NK-92 (cell line): ENCODE data around the gene SLC66A1.
"Not testable (repeated sequence)": the region's sequence is repeated elsewhere in the genome, so short reads cannot be mapped to it uniquely, and the experiment has no call there.

ENCODE experiments used
- DNase-seq: peaks from one replicate; lab custom pipeline; 2025; ENCODE audit not compliant: unreplicated experiment; lab: John Stamatoyannopoulos, UW

Gene SLC66A1

GRCh38 chr1:19311931-19312781, at the start of gene SLC66A1, which contains the start of gene AKR7A2:
Gene SLC66A1 (plus strand): TSS chr1:19312326. CDS start chr1:19317678, 5,352 bp downstream.
Gene AKR7A2 (minus strand): TSS chr1:19312144. CDS start chr1:19312124, 20 bp downstream.
- DNase-seq: no peak

DNA sequence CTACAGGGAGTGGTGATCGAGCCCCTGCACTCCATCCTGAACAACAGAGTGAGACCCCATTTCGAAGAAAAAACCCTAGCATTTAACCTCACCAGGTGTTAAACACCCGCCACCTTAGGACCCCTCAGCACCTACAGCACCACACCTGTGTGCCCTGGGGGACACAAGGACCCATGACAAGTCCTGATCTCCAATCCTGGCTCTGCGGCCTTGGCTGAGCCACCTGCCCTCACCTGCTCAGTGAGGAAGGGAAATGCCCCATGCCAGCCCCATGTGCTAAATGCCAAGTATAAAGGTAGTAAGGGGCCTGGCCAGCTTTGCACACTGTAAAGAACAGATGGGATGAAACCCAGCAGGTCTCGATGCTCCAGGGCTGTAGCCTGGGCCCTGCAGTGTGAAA, 49.4 kb upstream of the SLC66A1 start:
- no peak for DNase-seq

DNA sequence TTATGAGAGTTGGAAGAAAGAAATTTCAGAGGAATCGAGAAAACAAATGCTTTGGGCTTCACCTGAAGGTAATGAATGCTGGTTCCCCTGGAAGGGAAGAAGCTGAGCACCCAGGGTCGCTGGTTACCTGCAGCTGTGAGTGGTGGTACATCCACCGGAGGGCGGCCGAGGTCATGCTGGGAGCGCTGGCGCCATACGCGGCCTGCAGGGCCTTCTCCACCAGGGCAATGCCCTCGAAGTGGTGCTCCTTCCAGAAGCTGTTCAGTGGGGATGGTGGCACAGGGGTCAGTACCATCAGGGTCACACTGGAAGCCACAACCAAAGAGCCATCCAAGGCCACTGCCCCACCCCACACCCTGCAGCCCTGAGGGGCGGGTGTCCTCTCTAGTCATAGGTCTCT, 43.7 kb upstream of the SLC66A1 start:
- no peak for DNase-seq

DNA sequence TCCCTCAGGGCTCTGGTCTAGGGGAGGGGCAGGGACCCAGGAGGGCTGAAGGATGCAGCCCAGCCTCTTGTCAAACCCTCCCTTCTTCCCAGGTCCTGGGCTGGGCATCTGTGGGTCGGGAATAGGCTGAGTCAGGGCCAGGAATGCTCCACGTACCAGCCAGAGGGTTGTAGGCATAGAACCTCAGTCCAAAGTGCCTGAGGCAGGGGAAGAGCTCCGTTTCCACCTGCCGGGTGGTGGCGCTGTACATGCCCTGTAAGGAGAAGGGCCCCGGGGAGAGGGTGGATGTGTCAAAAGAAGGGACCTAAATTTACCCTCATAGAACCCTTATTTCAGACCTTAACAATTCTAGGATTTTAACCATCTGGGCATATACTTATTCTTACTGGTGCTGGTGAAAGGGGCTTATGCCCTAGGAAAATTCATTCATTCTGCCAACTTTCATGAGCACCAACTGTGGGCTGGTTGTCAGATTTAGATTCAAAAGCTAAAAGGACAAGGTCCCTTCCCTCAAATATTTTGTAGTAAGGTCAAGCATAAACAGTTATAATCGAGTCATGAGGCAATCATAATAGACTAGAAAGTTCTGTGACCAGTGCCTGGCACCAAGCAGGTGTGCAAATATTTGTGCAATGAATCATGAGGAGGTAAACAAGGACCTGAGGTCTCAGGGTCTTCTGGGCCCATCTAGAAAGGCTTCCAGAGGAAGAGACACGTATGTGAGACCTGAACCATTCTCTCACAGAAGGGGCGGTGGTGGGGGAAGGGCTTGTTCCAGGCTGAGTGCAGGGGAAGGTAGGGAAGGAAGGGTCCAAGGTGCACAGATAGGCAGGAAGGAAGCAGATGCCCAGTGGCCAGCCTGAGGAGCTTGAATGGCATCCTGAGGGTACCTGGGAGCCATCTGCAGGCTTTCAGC, 42.4 kb upstream of the SLC66A1 start:
- not testable (repeated sequence) for DNase-seq

- not testable (repeated sequence) for DNase-seq
Observed at GRCh38 chr1:19270343-19270730, 41.8 kb upstream of the SLC66A1 start.

DNA sequence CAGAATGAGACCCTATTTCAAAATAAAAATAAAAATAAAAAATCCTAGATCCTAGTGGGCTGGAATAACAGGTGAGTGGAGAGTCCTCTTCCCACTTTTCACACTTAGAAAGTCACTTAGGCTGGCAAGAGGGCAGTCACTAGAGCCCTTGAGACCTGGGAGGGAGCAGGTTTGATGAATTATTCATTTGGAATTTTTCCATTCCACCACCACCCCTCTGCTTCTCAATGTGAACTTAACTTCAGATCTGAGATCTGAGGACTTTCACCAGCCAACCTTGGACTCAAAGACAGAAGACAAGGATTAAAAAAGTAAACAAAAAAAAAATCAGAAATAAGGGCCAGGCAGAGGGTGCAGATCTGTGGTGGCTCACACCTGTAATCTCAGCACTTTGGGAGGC, 40.1 kb upstream of the SLC66A1 start:
- no peak for DNase-seq

GRCh38 chr1:19273106-19273843, 38.9 kb upstream of the SLC66A1 start:
- DNase-seq: no peak

- DNase-seq: not testable (repeated sequence)
Observed at GRCh38 chr1:19273844-19274531, 38.1 kb upstream of the SLC66A1 start.

- no peak for DNase-seq
Observed at GRCh38 chr1:19274636-19275035, 37.5 kb upstream of the SLC66A1 start.

GRCh38 chr1:19283891-19284290, 28.2 kb upstream of the SLC66A1 start:
- no peak for DNase-seq

DNA sequence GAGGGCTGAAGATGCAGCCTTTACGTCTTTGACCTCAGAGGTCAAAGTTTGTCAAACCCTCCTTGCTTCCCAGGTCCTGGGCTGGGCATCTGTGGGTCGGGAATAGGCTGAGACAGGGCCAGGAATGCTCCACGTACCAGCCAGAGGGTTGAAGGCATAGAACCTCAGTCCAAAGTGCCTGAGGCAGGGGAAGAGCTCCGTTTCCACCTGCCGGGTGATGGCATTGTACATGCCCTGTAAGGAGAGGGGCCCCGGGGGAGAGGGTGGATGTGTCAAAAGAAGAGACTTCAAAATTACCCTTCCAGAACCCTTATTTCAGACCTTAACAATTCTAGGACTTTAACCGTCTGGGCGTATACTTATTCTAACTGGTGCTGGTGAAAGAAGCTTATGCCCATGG, 27.2 kb upstream of the SLC66A1 start:
- no peak for DNase-seq

GRCh38 chr1:19285366-19285765, 26.8 kb upstream of the SLC66A1 start:
- not testable (repeated sequence) for DNase-seq

GRCh38 chr1:19285807-19286206, 26.3 kb upstream of the SLC66A1 start:
- DNase-seq: not testable (repeated sequence)

DNA sequence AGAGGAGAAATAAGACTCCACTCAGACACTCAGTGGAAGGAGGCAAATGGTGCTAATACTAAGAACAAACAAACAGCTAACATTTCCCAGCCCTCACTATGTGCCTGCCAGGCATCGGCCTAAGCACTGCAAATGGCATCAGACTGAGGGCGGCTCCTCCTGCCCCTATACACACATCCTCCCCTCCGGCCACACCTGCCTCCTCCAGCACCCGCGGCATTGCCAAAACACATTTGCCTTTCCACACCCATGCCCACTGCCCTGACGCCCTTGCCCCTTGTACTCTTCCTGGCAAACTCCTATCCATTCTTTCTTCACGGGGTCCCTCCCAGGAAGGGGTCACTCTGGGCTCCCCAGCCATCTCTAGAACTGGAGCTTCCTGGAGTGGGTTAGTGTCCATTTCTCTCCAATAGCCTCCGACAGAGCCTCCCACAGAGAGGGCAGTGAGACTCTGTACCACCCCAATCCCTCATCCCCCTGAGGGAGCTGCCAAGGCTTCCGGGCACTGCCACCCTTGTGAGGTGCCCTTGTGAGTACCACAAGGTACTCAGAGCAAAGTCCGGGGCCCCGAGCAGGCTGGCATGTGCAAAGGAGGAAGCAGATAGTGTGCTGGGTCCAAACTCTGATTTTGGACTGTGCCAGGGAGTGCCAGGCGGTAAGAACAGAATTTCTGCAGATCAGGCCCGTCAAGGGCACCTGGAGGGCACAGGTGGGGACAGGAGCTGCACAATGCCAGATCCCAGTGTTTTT, 24.5 kb upstream of the SLC66A1 start:
- no peak for DNase-seq

GRCh38 chr1:19288324-19289241, 23.5 kb upstream of the SLC66A1 start, which contains the start of gene AKR7A3:
Gene AKR7A3 (minus strand): TSS chr1:19288770. CDS start chr1:19288709, 61 bp downstream.
- DNase-seq: not testable (repeated sequence)

DNA sequence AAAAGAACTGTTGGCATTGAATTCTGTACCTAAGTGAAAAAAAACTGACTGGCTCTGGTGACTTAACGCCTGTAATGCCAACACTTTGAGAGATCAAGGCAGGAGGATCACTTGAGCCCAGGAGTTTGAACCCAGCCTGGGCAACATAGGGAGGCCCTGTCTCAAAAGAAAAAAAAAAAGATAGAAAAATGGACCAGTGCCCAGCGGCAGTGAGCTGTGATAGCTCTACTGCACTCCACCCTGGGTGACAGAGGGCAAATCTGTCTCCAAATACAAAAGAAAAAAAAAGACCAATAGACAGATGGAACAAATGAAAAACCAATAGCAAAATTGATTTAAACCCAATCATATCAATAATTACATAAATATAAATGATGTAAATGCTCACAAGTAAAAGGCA, 22.9 kb upstream of the SLC66A1 start:
- DNase-seq: no peak

DNA sequence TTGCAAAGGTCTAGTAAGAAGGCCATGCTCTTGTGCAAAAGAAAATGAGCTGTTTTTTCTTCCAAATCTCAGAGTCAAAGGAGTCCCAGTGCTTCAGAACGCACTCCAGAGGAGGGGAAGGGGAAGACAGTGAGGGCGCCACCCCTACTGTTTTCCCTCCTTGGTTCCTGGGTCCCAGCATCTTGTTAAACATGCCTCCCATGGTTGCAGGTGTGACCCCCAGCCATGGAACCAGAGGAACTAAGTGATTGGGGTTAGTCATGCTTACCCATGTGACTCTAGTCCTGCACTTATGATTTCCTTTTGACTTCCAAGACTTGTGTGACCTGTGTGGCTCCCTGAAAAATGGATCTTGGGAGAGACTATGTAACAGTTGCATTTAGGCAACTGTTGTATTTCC, 17.5 kb upstream of the SLC66A1 start:
- no peak for DNase-seq

GRCh38 chr1:19300211-19300610, 11.9 kb upstream of the SLC66A1 start:
- DNase-seq: no peak

- DNase-seq: not testable (repeated sequence)
Observed at GRCh38 chr1:19304081-19304480, 8.0 kb upstream of the SLC66A1 start.
